ENCODE results near the gene PRSS53.
A peak's percentile ranks its signal among the peaks of the same experiment; 100 is the strongest.

Gene PRSS53

DNA sequence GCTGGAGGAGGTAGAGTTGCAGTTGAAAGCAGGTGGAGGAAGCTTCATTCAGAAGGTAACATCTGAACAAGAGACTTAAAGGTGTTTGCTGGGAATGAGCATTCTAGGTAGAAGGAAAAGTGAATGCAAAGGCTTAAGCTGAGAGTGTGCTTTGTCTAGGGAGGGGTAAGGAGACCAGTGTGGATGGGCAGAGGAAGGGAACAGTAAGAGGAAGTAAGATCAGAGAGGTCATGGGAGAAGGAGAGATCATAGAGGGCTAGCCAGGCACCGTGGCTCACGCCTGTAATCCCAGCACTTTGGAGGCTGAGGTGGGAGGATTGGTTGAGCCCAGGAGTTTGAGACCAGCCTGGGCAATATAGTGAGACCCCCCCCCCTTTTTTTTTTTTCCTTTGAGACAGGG is 52.1 kb downstream of the PRSS53 start:
- no peak for DNase-seq

DNA sequence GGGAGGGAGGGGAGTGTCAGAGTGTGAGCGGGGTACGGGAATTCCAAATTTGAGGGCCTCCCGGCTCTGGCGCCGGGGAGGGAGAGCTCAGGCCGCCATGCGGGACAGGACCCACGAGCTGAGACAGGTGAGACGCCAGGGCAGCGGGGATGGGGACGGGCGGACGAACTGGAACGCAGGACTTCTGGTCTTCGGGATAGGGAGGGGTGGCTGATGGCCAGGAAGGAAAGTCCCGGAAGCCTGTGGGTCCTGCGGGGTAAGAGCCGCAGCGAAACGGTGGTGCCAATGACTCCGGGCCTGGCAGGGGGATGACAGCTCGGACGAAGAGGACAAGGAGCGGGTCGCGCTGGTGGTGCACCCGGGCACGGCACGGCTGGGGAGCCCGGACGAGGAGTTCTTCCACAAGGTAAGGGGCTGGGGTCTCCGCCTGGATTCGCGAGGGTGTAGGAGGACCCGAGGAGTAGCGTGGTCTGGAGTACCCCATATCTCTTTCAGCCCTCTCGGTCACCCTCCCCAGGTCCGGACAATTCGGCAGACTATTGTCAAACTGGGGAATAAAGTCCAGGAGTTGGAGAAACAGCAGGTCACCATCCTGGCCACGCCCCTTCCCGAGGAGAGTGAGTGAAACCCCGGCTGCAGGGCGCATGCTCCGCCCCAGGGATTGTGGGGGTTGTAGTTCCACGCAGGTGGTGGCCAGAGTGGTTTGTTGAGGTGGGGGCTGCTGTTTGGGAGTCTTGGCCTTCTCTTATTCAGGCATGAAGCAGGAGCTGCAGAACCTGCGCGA is 54.8 kb downstream of the PRSS53 start:
- DNase-seq = peak; percentile 17
